Neural crest cell (in vitro differentiated cells): ENCODE measurements around the gene WNT11. TPM values are rescaled to one million over a fixed set of nuclear protein-coding genes. Genes with fewer than 3 reads are reported as not detected.
A peak's percentile ranks its signal among the peaks of the same experiment; 100 is the strongest.

Source experiments
- DNase-seq: peaks from one replicate; pipeline ENCODE4 v3.0.0; 2021; ENCODE audit warnings: low read depth, mixed read lengths, low spot score
- H3K27ac Mint-ChIP-seq: one replicate; pipeline ENCODE4 v1.8.0; 2021; ENCODE audit warnings: mild to moderate bottlenecking, mixed read lengths; ENCODE audit not compliant: unreplicated experiment
- H3K27me3 Mint-ChIP-seq: 2 replicates; pipeline ENCODE4 v1.8.0; 2021; ENCODE audit warnings: low read depth, mild to moderate bottlenecking, mixed read lengths
- H3K36me3 Mint-ChIP-seq: 2 replicates; pipeline ENCODE4 v1.8.0; 2021; ENCODE audit warnings: low read depth, mild to moderate bottlenecking, mixed read lengths
- H3K4me1 Mint-ChIP-seq: 2 replicates; pipeline ENCODE4 v1.8.0; 2021; ENCODE audit warnings: mixed read lengths
- H3K4me3 Mint-ChIP-seq: one replicate; pipeline ENCODE4 v1.8.0; 2021; ENCODE audit warnings: mild to moderate bottlenecking, mixed read lengths
- H3K9me3 Mint-ChIP-seq: 2 replicates; pipeline ENCODE4 v1.8.0; 2021; ENCODE audit warnings: mixed read lengths
- CTCF ChIP-seq: fragments of 200-600 bp; sonication (generic); conservative IDR thresholded peaks from 2 replicates; pipeline ENCODE4 v1.5.0; 2021; ENCODE audit warnings: antibody characterized with exemption, mild to moderate bottlenecking
- total RNA-seq: library from RNA; stranded (reverse); gene quantifications from 2 replicates; pipeline ENCODE4 v1.2.1, GENCODE V29; 2021

Gene WNT11
- total RNA-seq, 1 donor from 2014 or later, result 0.19 TPM

- DNase-seq, result no peak
- Mint-ChIP-seq H3K4me3 (peak overlapping the region; percentile 77), H3K27ac (no peak overlapping the region), H3K36me3 (no peaks in the 10 kb centered on the region), H3K9me3 (no peaks in the 10 kb centered on the region), H3K27me3 (peaks cover 70% of the 10 kb centered on the region), H3K4me1 (peaks cover 19% of the 10 kb centered on the region)
- TF ChIP-seq CTCF, result no peak
Measured at GRCh38 chr11:76212086-76213035, 6.1 kb upstream of the WNT11 start.

GRCh38 chr11:76210931-76211851, 4.9 kb upstream of the WNT11 start:
- H3K9me3 Mint-ChIP-seq, result no peaks in the 10 kb centered on the region
- no peak for TF ChIP-seq CTCF
- no peak for DNase-seq
- H3K4me1 Mint-ChIP-seq, result peaks cover 11% of the 10 kb centered on the region
- H3K4me3 Mint-ChIP-seq, result peak overlapping the region; percentile 77
- H3K27ac Mint-ChIP-seq, result no peak overlapping the region
- peaks cover 73% of the 10 kb centered on the region for H3K27me3 Mint-ChIP-seq
- H3K36me3 Mint-ChIP-seq, result no peaks in the 10 kb centered on the region

GRCh38 chr11:76209973-76210930, 4.0 kb upstream of the WNT11 start:
- peak; percentile 37 for DNase-seq

GRCh38 chr11:76209375-76209972, 3.2 kb upstream of the WNT11 start:
- DNase-seq, result no peak
- Mint-ChIP-seq H3K4me3 (no peak overlapping the region), H3K27ac (no peak overlapping the region), H3K4me1 (peaks cover 16% of the 10 kb centered on the region), H3K9me3 (no peaks in the 10 kb centered on the region), H3K27me3 (peaks cover 87% of the 10 kb centered on the region), H3K36me3 (no peaks in the 10 kb centered on the region)
- TF ChIP-seq CTCF, result no peak

More at GRCh38 chr11:76209973-76210930, 4.0 kb upstream of the WNT11 start:
- peaks cover 83% of the 10 kb centered on the region for H3K27me3 Mint-ChIP-seq
- H3K27ac Mint-ChIP-seq, result no peak overlapping the region
- TF ChIP-seq CTCF, result no peak
- no peaks in the 10 kb centered on the region for H3K9me3 Mint-ChIP-seq
- H3K4me1 Mint-ChIP-seq, result peaks cover 16% of the 10 kb centered on the region
- H3K4me3 Mint-ChIP-seq, result peak overlapping the region; percentile 77
- no peaks in the 10 kb centered on the region for H3K36me3 Mint-ChIP-seq
